Stimulated activated CD8-positive, alpha-beta memory T cell treated with anti-CD3 and anti-CD28 coated beads, Interleukin-2, amount 100 ng/mL, for 48 hours (primary cell): Measurements from ENCODE around the gene TBX1.

Experiments used
- DNase-seq, 2 donors: peaks; one replicate each; pipeline ENCODE4 v3.0.0-alpha.2; 2020; ENCODE audit warnings: low read depth in 2 of 2

TBX1 gene

GRCh38 chr22:19799322-19800190, 39.0 kb downstream of the TBX1 start:
- no peak for DNase-seq

- DNase-seq = no peak
Measured at GRCh38 chr22:19800306-19800705, 39.7 kb downstream of the TBX1 start.

GRCh38 chr22:19800761-19801244, 40.2 kb downstream of the TBX1 start:
- DNase-seq = no peak

GRCh38 chr22:19801340-19802000, 40.9 kb downstream of the TBX1 start:
- DNase-seq = no peak

GRCh38 chr22:19802001-19802893, 41.7 kb downstream of the TBX1 start:
- no peak for DNase-seq

- no peak for DNase-seq
Measured at GRCh38 chr22:19802894-19803735, 42.5 kb downstream of the TBX1 start.

- no peak for DNase-seq
Measured at GRCh38 chr22:19803736-19804267, 43.2 kb downstream of the TBX1 start.

- DNase-seq = no peak
Measured at GRCh38 chr22:19805821-19806212, 45.2 kb downstream of the TBX1 start.

- DNase-seq = no peak
Measured at GRCh38 chr22:19806213-19807160, 45.9 kb downstream of the TBX1 start.

- DNase-seq = no peak
Measured at GRCh38 chr22:19807161-19807913, 46.8 kb downstream of the TBX1 start.

GRCh38 chr22:19807914-19808872, 47.6 kb downstream of the TBX1 start:
- DNase-seq = no peak

- DNase-seq = no peak
Measured at GRCh38 chr22:19808873-19809478, 48.4 kb downstream of the TBX1 start.

- no peak for DNase-seq
Measured at GRCh38 chr22:19809741-19810140, 49.2 kb downstream of the TBX1 start.

- no peak for DNase-seq
Measured at GRCh38 chr22:19810381-19811201, 50.0 kb downstream of the TBX1 start.

- no peak for DNase-seq
Measured at GRCh38 chr22:19811211-19811621, 50.6 kb downstream of the TBX1 start.
